ENCODE measurements around the gene ZWILCH. TPM values are rescaled to one million over a fixed set of nuclear protein-coding genes. Genes with fewer than 3 reads are reported as not detected.
"Not testable (repeated sequence)": the region's sequence is repeated elsewhere in the genome, so short reads cannot be mapped to it uniquely, and the experiment has no call there.

The ZWILCH gene
- polyA plus RNA-seq, 1 of the 3 experiments (the other 2 are of a cell fraction) = 8.2 TPM

- H3K9ac ChIP-seq; H3F3A ChIP-seq (replicated peaks; ENCODE audit: insufficient read depth); H3K79me2 ChIP-seq (ENCODE audit: insufficient read depth); H3K4me1 ChIP-seq (ENCODE audit: control insufficient read depth in 1 of 2, insufficient read depth in 2 of 2, low read depth in 1 of 2, low read length in 1 of 2); H3K4me3 ChIP-seq (ENCODE audit: low read depth in 2 of 2, low read length in 1 of 2); H2AFZ ChIP-seq (ENCODE audit: low read depth); POLR2A ChIA-PET; CTCF ChIA-PET; H3K27ac ChIP-seq (ENCODE audit: low read depth in 2 of 2, low read length in 1 of 2); H3K36me3 ChIP-seq (replicated peaks in 1 of 2; ENCODE audit: control insufficient read depth in 1 of 2, insufficient read depth in 2 of 2, low read length in 1 of 2); H4K20me1 ChIP-seq (ENCODE audit: insufficient read depth); H3K4me2 ChIP-seq; H3K9me2 ChIP-seq; DNase-seq; H3K9me3 ChIP-seq; H3K27me3 ChIP-seq (ENCODE audit: insufficient read depth): not testable (repeated sequence)
- WGBS (ENCODE audit: low lambda C conversion rate) = 97% methylated on average over 11 of the region's 11 CpGs
Measured at GRCh38 chr15:66467162-66468040, 37.7 kb upstream of the ZWILCH start.

GRCh38 chr15:66470825-66471224, 34.3 kb upstream of the ZWILCH start:
- H3K4me1 ChIP-seq (ENCODE audit: control insufficient read depth in 1 of 2, insufficient read depth in 2 of 2, low read depth in 1 of 2, low read length in 1 of 2); H3K36me3 ChIP-seq (replicated peaks in 1 of 2; ENCODE audit: control insufficient read depth in 1 of 2, insufficient read depth in 2 of 2, low read length in 1 of 2); H3K27me3 ChIP-seq (ENCODE audit: insufficient read depth); H3K4me3 ChIP-seq (ENCODE audit: low read depth in 2 of 2, low read length in 1 of 2); H3K9ac ChIP-seq; H3K79me2 ChIP-seq (ENCODE audit: insufficient read depth); H2AFZ ChIP-seq (ENCODE audit: low read depth); H3K9me2 ChIP-seq; POLR2A ChIA-PET; H4K20me1 ChIP-seq (ENCODE audit: insufficient read depth); H3K4me2 ChIP-seq; H3F3A ChIP-seq (replicated peaks; ENCODE audit: insufficient read depth); H3K9me3 ChIP-seq; H3K27ac ChIP-seq (ENCODE audit: low read depth in 2 of 2, low read length in 1 of 2); DNase-seq: not testable (repeated sequence)
- CTCF ChIA-PET = interaction anchor here (0.6 to 2.2 kb wide), 2 partner anchors 27 to 139 kb away, joined by 3 to 11 read pairs; partner anchors contain the start of gene SNAPC5
- 88% methylated on average over 4 of the region's 4 CpGs for WGBS (ENCODE audit: low lambda C conversion rate)

- Histone ChIP-seq H3K9me3 (no peaks in the 10 kb centered on the region), H3K36me3 (replicated peaks in 1 of 2; ENCODE audit: control insufficient read depth in 1 of 2, insufficient read depth in 2 of 2, low read length in 1 of 2) (no peaks in the 10 kb centered on the region), H3K4me2 (no peak overlapping the region), H3F3A (replicated peaks; ENCODE audit: insufficient read depth) (no peaks in the 10 kb centered on the region), H3K27me3 (ENCODE audit: insufficient read depth) (no peaks in the 10 kb centered on the region), H2AFZ (ENCODE audit: low read depth) (no peak overlapping the region), H3K9ac (no peak overlapping the region), H3K4me3 (ENCODE audit: low read depth in 2 of 2, low read length in 1 of 2) (no peak overlapping the region), H4K20me1 (ENCODE audit: insufficient read depth) (no peaks in the 10 kb centered on the region), H3K27ac (ENCODE audit: low read depth in 2 of 2, low read length in 1 of 2) (no peak overlapping the region), H3K4me1 (ENCODE audit: control insufficient read depth in 1 of 2, insufficient read depth in 2 of 2, low read depth in 1 of 2, low read length in 1 of 2) (peaks cover 0 to 9% of the 10 kb centered on the region in 2 experiments; a peak in 1 of 4 replicates), H3K9me2 (no peaks in the 10 kb centered on the region), H3K79me2 (ENCODE audit: insufficient read depth) (no peaks in the 10 kb centered on the region)
- no peak for DNase-seq
- WGBS (ENCODE audit: low lambda C conversion rate) = 87% methylated on average over 8 of the region's 8 CpGs
- ChIA-PET CTCF (interaction anchor here (0.9 to 2.2 kb wide), 3 partner anchors 25 to 112 kb away, joined by 3 to 11 read pairs (median 4); partner anchors contain the start of gene SNAPC5), POLR2A (no interaction called here)
- TF ChIP-seq MEF2A (IDR thresholded peaks at IDR 0.05; ENCODE audit: borderline replicate concordance, low read depth) (no peak), RAD21 (IDR thresholded peaks at IDR 0.05; ENCODE audit: low read length) (no peak)
Measured at GRCh38 chr15:66472176-66472999, 32.7 kb upstream of the ZWILCH start.
